ENCODE results near the gene LIX1L. TPM values are rescaled to one million over a fixed set of nuclear protein-coding genes. Genes with fewer than 3 reads are reported as not detected.

The LIX1L gene
- total and polyA plus RNA-seq, 2 of the 13 experiments (the other 11 are each of a cell fraction or from before 2014, with no cell fraction given), result 8.1 to 24.9 TPM

DNA sequence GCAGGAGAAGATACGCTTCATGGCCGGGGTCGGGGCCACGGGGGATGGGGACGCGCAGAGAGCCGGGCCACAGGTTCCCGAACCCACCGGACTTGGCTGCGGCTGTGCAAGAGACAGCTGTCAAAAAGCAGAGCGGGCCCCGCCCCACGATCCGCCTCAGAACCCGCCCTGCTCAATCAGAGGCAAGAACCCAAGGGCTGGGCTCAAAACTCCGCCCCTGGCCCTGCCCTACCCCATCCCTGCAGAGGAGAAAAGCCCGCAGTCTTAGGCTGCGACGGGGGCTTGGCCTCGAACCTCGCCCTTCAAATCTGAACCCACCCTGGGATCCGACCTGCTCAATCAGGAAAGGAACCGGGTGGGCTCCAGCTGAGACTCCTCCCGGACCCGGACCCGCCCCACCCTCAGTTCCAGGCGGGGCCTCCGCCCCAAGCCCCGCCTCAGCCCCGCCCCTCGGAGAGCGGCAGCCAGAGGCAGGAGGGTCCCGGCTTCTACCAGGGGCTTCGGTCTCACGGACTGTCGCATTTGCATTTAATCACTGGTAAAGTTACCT is 72.0 kb downstream of the LIX1L start, which contains the start of gene ANKRD35 (continued):
- TF ChIP-seq TBX2 (CRISPR knock-in tag; IDR thresholded peaks at IDR 0.05; ENCODE audit: borderline replicate concordance), result no peak
- TF ChIP-seq NFYB (CRISPR knock-in tag; IDR thresholded peaks at IDR 0.05), result peak; percentile 49
- TF ChIP-seq HOXD1 (CRISPR knock-in tag; IDR thresholded peaks at IDR 0.05), result no peak
- 0 out of 2 replicates have a peak, but pooled peaks have one; percentile 14 for TF ChIP-seq SP5 (CRISPR knock-in tag; IDR thresholded peaks at IDR 0.05; ENCODE audit: borderline replicate concordance, low read depth)
- no peak for TF ChIP-seq ZFP62 (CRISPR knock-in tag; IDR thresholded peaks at IDR 0.05)

DNA sequence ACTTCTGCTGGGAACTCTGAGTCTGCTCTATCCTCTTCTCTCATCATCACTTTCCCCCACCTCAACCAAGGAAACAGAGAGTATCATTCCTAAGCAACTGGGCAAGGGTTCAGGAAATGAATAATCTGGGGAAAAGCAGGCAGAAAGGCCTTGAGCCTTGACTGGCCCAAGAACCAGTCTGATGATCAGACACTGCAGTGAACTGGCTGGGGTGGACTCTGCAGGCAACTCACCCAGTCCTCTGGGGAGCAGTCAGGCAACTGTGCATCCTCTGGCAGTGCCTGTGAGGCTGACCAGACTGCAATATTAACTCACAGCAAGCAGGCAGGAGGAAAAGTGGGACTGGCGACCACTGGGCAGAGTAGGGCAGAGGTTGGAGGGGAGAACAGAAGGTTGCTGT is 73.1 kb downstream of the LIX1L start:
- Histone ChIP-seq H3K27ac (ENCODE audit: extremely low read length, insufficient read depth, low read length) (no peak overlapping the region), H2AFZ (ENCODE audit: low read length) (no peak overlapping the region), H3K36me3 (replicated peaks in 1 of 2; ENCODE audit: control insufficient read depth in 1 of 2, insufficient read depth in 2 of 2, low read length in 2 of 2) (no peaks in the 10 kb centered on the region), H4K20me1 (ENCODE audit: insufficient read depth, low read length) (no peaks in the 10 kb centered on the region), H3K9me3 (ENCODE audit: low read length) (no peaks in the 10 kb centered on the region), H3K4me1 (ENCODE audit: insufficient read depth, low read length) (peaks cover 32% of the 10 kb centered on the region), H3K4me3 (replicated peaks in 1 of 3; ENCODE audit: insufficient read depth in 1 of 3, low read depth in 2 of 3, low read length in 3 of 3) (no peak overlapping the region), H3K79me2 (ENCODE audit: insufficient read depth, low read length) (no peaks in the 10 kb centered on the region), H3K4me2 (ENCODE audit: low read depth, low read length) (no peak overlapping the region), H3K27me3 (ENCODE audit: control insufficient read depth in 1 of 2, insufficient read depth in 2 of 2, low read length in 2 of 2) (peaks cover 2 to 30% of the 10 kb centered on the region in 2 experiments), H3K9ac (ENCODE audit: insufficient read depth, low read depth, low read length) (no peak overlapping the region)
- intact Hi-C loops (cut with micrococcal nuclease; ENCODE audit: unreplicated experiment), result no loop called here
- DNase-seq (ENCODE audit: low spot score) (no peak), ATAC-seq (no peak), FAIRE-seq (no peak)
- TF ChIP-seq RFX5 (IDR thresholded peaks at IDR 0.05; ENCODE audit: low read depth, low read length), result no peak
- TF ChIP-seq KAT8 (CRISPR knock-in tag; IDR thresholded peaks at IDR 0.05), result no peak
- TF ChIP-seq ZNF572 (CRISPR knock-in tag; IDR thresholded peaks at IDR 0.05), result no peak
- TF ChIP-seq, protein P1, sequence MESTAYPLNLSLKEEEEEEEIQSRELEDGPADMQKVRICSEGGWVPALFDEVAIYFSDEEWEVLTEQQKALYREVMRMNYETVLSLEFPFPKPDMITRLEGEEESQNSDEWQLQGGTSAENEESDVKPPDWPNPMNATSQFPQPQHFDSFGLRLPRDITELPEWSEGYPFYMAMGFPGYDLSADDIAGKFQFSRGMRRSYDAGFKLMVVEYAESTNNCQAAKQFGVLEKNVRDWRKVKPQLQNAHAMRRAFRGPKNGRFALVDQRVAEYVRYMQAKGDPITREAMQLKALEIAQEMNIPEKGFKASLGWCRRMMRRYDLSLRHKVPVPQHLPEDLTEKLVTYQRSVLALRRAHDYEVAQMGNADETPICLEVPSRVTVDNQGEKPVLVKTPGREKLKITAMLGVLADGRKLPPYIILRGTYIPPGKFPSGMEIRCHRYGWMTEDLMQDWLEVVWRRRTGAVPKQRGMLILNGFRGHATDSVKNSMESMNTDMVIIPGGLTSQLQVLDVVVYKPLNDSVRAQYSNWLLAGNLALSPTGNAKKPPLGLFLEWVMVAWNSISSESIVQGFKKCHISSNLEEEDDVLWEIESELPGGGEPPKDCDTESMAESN (CRISPR knock-in tag; conservative IDR thresholded peaks at IDR 0.05), result no peak
- TF ChIP-seq CHD4 (IDR thresholded peaks at IDR 0.05; ENCODE audit: borderline replicate concordance, low read length), result no peak
- no peak for TF ChIP-seq POLR2AphosphoS5 (IDR thresholded peaks at IDR 0.05; ENCODE audit: low read depth, low read length)
- TF ChIP-seq HHEX (CRISPR knock-in tag; IDR thresholded peaks at IDR 0.05), result no peak
- no peak for TF ChIP-seq ZFP82 (CRISPR knock-in tag; IDR thresholded peaks at IDR 0.05; ENCODE audit: borderline replicate concordance)
- TF ChIP-seq ARNTL (CRISPR knock-in tag; IDR thresholded peaks at IDR 0.05), result no peak
- no peak for TF ChIP-seq SSRP1 (CRISPR knock-in tag; IDR thresholded peaks at IDR 0.05)
- WGBS (ENCODE audit: low lambda C conversion rate), result 13% methylated on average over 1 of the region's 1 CpG
- ChIA-PET POLR2A (interaction anchor here (1.2 kb wide), 1 partner anchor 26 kb away, joined by 3 read pairs; the partner anchor contains the start of gene PIAS3), CTCF (ENCODE audit: low intra/inter-chr PET ratio, low total read pairs) (no interaction called here)
- in situ Hi-C loops (cut with HindIII; ENCODE audit: extremely low pct_ligation_motif_present, low pct_unique_long_range_greater_than_20kb), result loop anchor here (5.0 to 10.0 kb wide), 2 partner anchors 43 to 120 kb away; partner anchors contain the start of gene RBM8A
- no TSS peak for BruUV-seq (replicated peaks)

Other genes starting within 250 kb of the LIX1L start
- not detected in 2 replicates for gene CD160, start 238.5 kb downstream of the LIX1L start, total RNA-seq (2016; rRNA removed; fragmentation: Illumina TruSeq; extraction: Trizol)
- 0.04 and 0.09 TPM in 2 replicates for gene CD160, start 238.5 kb downstream of the LIX1L start, polyA plus RNA-seq (2011; rRNA removed)
- gene RNF115, start 133.9 kb downstream of the LIX1L start, total RNA-seq (2016; rRNA removed; fragmentation: Illumina TruSeq; extraction: Trizol), result 7.8 and 10.1 TPM in 2 replicates
- gene RNF115, start 133.9 kb downstream of the LIX1L start, polyA plus RNA-seq (2011; rRNA removed), result 4.6 and 6.0 TPM in 2 replicates
- 24.3 TPM in 2 replicates for gene POLR3C, start 133.8 kb downstream of the LIX1L start, total RNA-seq (2016; rRNA removed; fragmentation: Illumina TruSeq; extraction: Trizol)
- gene POLR3C, start 133.8 kb downstream of the LIX1L start, polyA plus RNA-seq (2011; rRNA removed), result 15.0 and 15.5 TPM in 2 replicates
- 2.6 TPM in 2 replicates for gene NUDT17, start 112.4 kb downstream of the LIX1L start, total RNA-seq (2016; rRNA removed; fragmentation: Illumina TruSeq; extraction: Trizol)
- 5.7 and 5.8 TPM in 2 replicates for gene NUDT17, start 112.4 kb downstream of the LIX1L start, polyA plus RNA-seq (2011; rRNA removed)
- gene PIAS3, start 98.9 kb downstream of the LIX1L start, total RNA-seq (2016; rRNA removed; fragmentation: Illumina TruSeq; extraction: Trizol), result 3.7 and 4.6 TPM in 2 replicates
- 8.0 and 9.7 TPM in 2 replicates for gene PIAS3, start 98.9 kb downstream of the LIX1L start, polyA plus RNA-seq (2011; rRNA removed)
- gene ANKRD35, start 72.2 kb downstream of the LIX1L start, total RNA-seq (2016; rRNA removed; fragmentation: Illumina TruSeq; extraction: Trizol), result 0.02 TPM in 1 of 2 replicates, not detected in the other
- not detected in 2 replicates for gene ANKRD35, start 72.2 kb downstream of the LIX1L start, polyA plus RNA-seq (2011; rRNA removed)
- gene ITGA10, start 48.0 kb downstream of the LIX1L start, total RNA-seq (2016; rRNA removed; fragmentation: Illumina TruSeq; extraction: Trizol), result 0.53 and 0.89 TPM in 2 replicates
- 1.6 and 1.8 TPM in 2 replicates for gene ITGA10, start 48.0 kb downstream of the LIX1L start, polyA plus RNA-seq (2011; rRNA removed)
- 21.6 and 26.2 TPM in 2 replicates for gene PEX11B, start 39.3 kb downstream of the LIX1L start, total RNA-seq (2016; rRNA removed; fragmentation: Illumina TruSeq; extraction: Trizol)
- gene PEX11B, start 39.3 kb downstream of the LIX1L start, polyA plus RNA-seq (2011; rRNA removed), result 38.8 and 48.4 TPM in 2 replicates
- 162 and 224 TPM in 2 replicates for gene RBM8A, start 30.5 kb downstream of the LIX1L start, total RNA-seq (2016; rRNA removed; fragmentation: Illumina TruSeq; extraction: Trizol)
- 75.2 and 106 TPM in 2 replicates for gene RBM8A, start 30.5 kb downstream of the LIX1L start, polyA plus RNA-seq (2011; rRNA removed)
- 0.07 and 0.14 TPM in 2 replicates for gene ANKRD34A, start 6.6 kb upstream of the LIX1L start, total RNA-seq (2016; rRNA removed; fragmentation: Illumina TruSeq; extraction: Trizol)
- 0.05 and 0.07 TPM in 2 replicates for gene ANKRD34A, start 6.6 kb upstream of the LIX1L start, polyA plus RNA-seq (2011; rRNA removed)
- 12.4 and 15.3 TPM in 2 replicates for gene POLR3GL, start 6.7 kb upstream of the LIX1L start, total RNA-seq (2016; rRNA removed; fragmentation: Illumina TruSeq; extraction: Trizol)
- gene POLR3GL, start 6.7 kb upstream of the LIX1L start, polyA plus RNA-seq (2011; rRNA removed), result 10.8 and 11.5 TPM in 2 replicates
- 24.4 and 25.4 TPM in 2 replicates for gene TXNIP, start 38.6 kb upstream of the LIX1L start, total RNA-seq (2016; rRNA removed; fragmentation: Illumina TruSeq; extraction: Trizol)
- gene TXNIP, start 38.6 kb upstream of the LIX1L start, polyA plus RNA-seq (2011; rRNA removed), result 237 and 283 TPM in 2 replicates
- gene HJV, start 63.7 kb upstream of the LIX1L start, total RNA-seq (2016; rRNA removed; fragmentation: Illumina TruSeq; extraction: Trizol), result 0.15 and 0.18 TPM in 2 replicates
- 0.03 TPM in 1 of 2 replicates, not detected in the other for gene HJV, start 63.7 kb upstream of the LIX1L start, polyA plus RNA-seq (2011; rRNA removed)
- gene NBPF10, start 186.8 kb upstream of the LIX1L start, total RNA-seq (2016; rRNA removed; fragmentation: Illumina TruSeq; extraction: Trizol), result 0.36 and 0.49 TPM in 2 replicates
- gene NBPF10, start 186.8 kb upstream of the LIX1L start, polyA plus RNA-seq (2011; rRNA removed), result 0.28 and 0.40 TPM in 2 replicates

Data from HepG2 (cell line).